OCI-LY7 (cell line): Measurements from ENCODE around the gene INPP5F. TPM values are rescaled to one million over a fixed set of nuclear protein-coding genes. Genes with fewer than 3 reads are reported as not detected.
A peak's percentile ranks its signal among the peaks of the same experiment; 100 is the strongest.
"Not testable (repeated sequence)": the region's sequence is repeated elsewhere in the genome, so short reads cannot be mapped to it uniquely, and the experiment has no call there.

Experiments used
- BruUV-seq: library from RNA; stranded (reverse); fragments of 400-500 nt; replicated peaks from 2 replicates; lab custom pipeline; 2021; lab: Mats Ljungman, UMichigan
- CTCF ChIA-PET: fragments of 300-600 bp; sonication (Branson Sonifier 250); formaldehyde crosslinking; loops from one replicate; lab custom pipeline; 2022; ENCODE audit warnings: antibody characterized with exemption; ENCODE audit not compliant: unreplicated experiment; lab: Charles Lee
- POLR2A ChIA-PET: fragments of 300-600 bp; sonication (Branson Sonifier 250); formaldehyde crosslinking; loops from one replicate; lab custom pipeline; 2022; ENCODE audit warnings: antibody characterized with exemption; lab: Charles Lee
- DNase-seq: peaks from one replicate; pipeline ENCODE4 v3.0.0-alpha.2; 2015; ENCODE audit warnings: low spot score
- H2AFZ ChIP-seq: fragments of 200-600 bp; sonication (generic), shearing (Covaris generic); 2 replicates; pipeline ENCODE4 v1.6.1; 2014; ENCODE audit warnings: mild to moderate bottlenecking, antibody characterized with exemption, low read length, moderate library complexity
- H3K27ac ChIP-seq: fragments of 200-600 bp; sonication (generic); 2 replicates; pipeline ENCODE4 v1.5.1; 2014; ENCODE audit warnings: mixed run types, low read depth, mild to moderate bottlenecking, moderate library complexity, low read length, inconsistent platforms; ENCODE audit not compliant: poor library complexity, severe bottlenecking
- H3K36me3 ChIP-seq: fragments of 200-600 bp; sonication (generic); 2 replicates; pipeline ENCODE4 v1.6.1; 2014; ENCODE audit warnings: mild to moderate bottlenecking, antibody characterized with exemption, low read length, moderate library complexity, mixed read lengths; ENCODE audit not compliant: insufficient read depth
- H3K4me1 ChIP-seq: fragments of 200-600 bp; sonication (generic); 2 replicates; pipeline ENCODE4 v1.5.1; 2014; ENCODE audit warnings: mild to moderate bottlenecking, low read length; ENCODE audit not compliant: insufficient read depth, poor library complexity, severe bottlenecking
- H3K4me2 ChIP-seq: fragments of 200-600 bp; sonication (generic); 2 replicates; pipeline ENCODE4 v1.6.1; 2014; ENCODE audit warnings: mild to moderate bottlenecking, low read length
- H3K4me3 ChIP-seq: fragments of 200-600 bp; sonication (generic); 2 replicates; pipeline ENCODE4 v1.5.1; 2014; ENCODE audit warnings: mild to moderate bottlenecking, low read depth, low read length; ENCODE audit not compliant: poor library complexity, severe bottlenecking
- H3K79me2 ChIP-seq: fragments of 200-600 bp; sonication (generic); 2 replicates; pipeline ENCODE4 v1.6.1; 2016; ENCODE audit warnings: low read depth, mild to moderate bottlenecking, low read length, moderate library complexity, mixed read lengths; ENCODE audit not compliant: insufficient read depth
- H3K9me2 ChIP-seq: fragments of 200-600 bp; sonication (generic); 2 replicates; pipeline ENCODE4 v1.6.1; 2016; ENCODE audit warnings: mild to moderate bottlenecking, low read length, mixed read lengths; ENCODE audit not compliant: insufficient read depth
- H3K9me3 ChIP-seq: fragments of 200-600 bp; sonication (generic); 2 replicates; pipeline ENCODE4 v1.6.1; 2014; ENCODE audit warnings: mild to moderate bottlenecking, mixed run types, low read length, mixed read lengths
- H4K20me1 ChIP-seq: fragments of 200-600 bp; sonication (generic); 2 replicates; pipeline ENCODE4 v1.6.1; 2014; ENCODE audit warnings: mild to moderate bottlenecking, antibody characterized with exemption, low read length, moderate library complexity, mixed read lengths; ENCODE audit not compliant: insufficient read depth
- EZH2phosphoT487 ChIP-seq: fragments of 200-600 bp; sonication (generic); IDR thresholded peaks from 2 replicates; pipeline ENCODE4 v1.6.1; 2018; ENCODE audit warnings: low read depth, borderline replicate concordance, mild to moderate bottlenecking, mixed run types, antibody characterized with exemption, low read length, moderate library complexity, mixed read lengths
- intact Hi-C: fragments of 100-400 bp; cut with micrococcal nuclease; formaldehyde crosslinking; loops from one replicate; pipeline ENCODE4 v1.10.0; 2022; ENCODE audit not compliant: unreplicated experiment
- total RNA-seq, 2 experiments: library from RNA; depleted of rRNA in 1 of 2; stranded (reverse); fragments of >200 nt in 1 of 2; shearing (Covaris generic) in 1 of 2; gene quantifications; 2 replicates each; pipeline ENCODE4 v1.2.3, GENCODE V29; 2014 to 2022
- TF ChIP-seq, protein P1 (sequence below): fragments of 200-600 bp; sonication (generic); conservative IDR thresholded peaks from 2 replicates; pipeline ENCODE4 v1.5.1; 2014; ENCODE audit warnings: mild to moderate bottlenecking, antibody characterized with exemption, low read length, moderate library complexity, mixed read lengths

The INPP5F gene
- total RNA-seq, 2 experiments from 2014 or later: 6.2 to 12.8 TPM

DNA sequence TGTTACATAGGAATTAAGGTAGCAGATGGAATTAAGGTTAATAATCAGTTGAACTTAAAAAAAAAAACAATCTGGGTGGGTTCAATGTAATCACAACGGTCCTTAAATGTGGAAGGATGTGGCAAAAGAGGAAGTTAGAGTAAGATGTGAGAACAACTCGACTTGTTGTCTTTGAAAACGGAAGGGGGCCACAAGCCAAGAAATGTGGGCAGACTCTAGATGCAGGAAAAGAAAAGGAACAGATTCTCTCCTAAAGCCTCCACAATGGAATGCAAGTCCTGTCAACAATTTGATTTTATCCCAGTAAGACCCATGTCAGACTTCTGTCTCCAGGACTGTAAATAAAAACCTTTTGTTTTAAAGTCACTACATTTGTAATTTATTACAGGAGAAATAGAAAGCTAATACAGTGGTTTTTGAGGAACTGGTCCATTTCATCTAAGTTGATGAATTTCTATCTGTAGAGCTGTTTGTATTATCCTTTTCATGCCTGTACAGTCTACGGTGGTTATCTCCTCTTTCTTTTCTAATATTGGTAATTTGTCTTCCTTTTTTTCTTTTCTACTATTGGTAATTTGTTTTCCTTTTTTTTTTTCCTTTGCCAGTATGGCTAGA lies 138.2 kb downstream of the INPP5F start:
- no peak overlapping the region for H3K4me3 ChIP-seq
- peaks cover 36% of the 10 kb centered on the region for H3K4me1 ChIP-seq
- intact Hi-C loops: no loop called here
- H3K79me2 ChIP-seq: peaks cover 99% of the 10 kb centered on the region
- peaks cover 48% of the 10 kb centered on the region for H3K36me3 ChIP-seq
- H3K9me2 ChIP-seq: no peaks in the 10 kb centered on the region
- CTCF ChIA-PET: no interaction called here
- H4K20me1 ChIP-seq: peaks cover 36% of the 10 kb centered on the region
- H3K27ac ChIP-seq: peak overlapping the region; percentile 4
- no peak for TF ChIP-seq EZH2phosphoT487
- TF ChIP-seq, protein P1, sequence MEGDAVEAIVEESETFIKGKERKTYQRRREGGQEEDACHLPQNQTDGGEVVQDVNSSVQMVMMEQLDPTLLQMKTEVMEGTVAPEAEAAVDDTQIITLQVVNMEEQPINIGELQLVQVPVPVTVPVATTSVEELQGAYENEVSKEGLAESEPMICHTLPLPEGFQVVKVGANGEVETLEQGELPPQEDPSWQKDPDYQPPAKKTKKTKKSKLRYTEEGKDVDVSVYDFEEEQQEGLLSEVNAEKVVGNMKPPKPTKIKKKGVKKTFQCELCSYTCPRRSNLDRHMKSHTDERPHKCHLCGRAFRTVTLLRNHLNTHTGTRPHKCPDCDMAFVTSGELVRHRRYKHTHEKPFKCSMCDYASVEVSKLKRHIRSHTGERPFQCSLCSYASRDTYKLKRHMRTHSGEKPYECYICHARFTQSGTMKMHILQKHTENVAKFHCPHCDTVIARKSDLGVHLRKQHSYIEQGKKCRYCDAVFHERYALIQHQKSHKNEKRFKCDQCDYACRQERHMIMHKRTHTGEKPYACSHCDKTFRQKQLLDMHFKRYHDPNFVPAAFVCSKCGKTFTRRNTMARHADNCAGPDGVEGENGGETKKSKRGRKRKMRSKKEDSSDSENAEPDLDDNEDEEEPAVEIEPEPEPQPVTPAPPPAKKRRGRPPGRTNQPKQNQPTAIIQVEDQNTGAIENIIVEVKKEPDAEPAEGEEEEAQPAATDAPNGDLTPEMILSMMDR: no peak
- DNase-seq: peak; percentile 29
- H3K4me2 ChIP-seq: no peak overlapping the region
- H3K9me3 ChIP-seq: peaks cover 22% of the 10 kb centered on the region; the same call in 1 of the 2 replicates
- H2AFZ ChIP-seq: no peak overlapping the region
- no TSS peak for BruUV-seq
- POLR2A ChIA-PET: interaction anchor here (0.6 to 1.7 kb wide), 13 partner anchors 9 to 760 kb away, joined by 3 to 6 read pairs (median 4); partner anchors contain the start of genes DENND10, INPP5F, MCMBP and TIAL1

DNA sequence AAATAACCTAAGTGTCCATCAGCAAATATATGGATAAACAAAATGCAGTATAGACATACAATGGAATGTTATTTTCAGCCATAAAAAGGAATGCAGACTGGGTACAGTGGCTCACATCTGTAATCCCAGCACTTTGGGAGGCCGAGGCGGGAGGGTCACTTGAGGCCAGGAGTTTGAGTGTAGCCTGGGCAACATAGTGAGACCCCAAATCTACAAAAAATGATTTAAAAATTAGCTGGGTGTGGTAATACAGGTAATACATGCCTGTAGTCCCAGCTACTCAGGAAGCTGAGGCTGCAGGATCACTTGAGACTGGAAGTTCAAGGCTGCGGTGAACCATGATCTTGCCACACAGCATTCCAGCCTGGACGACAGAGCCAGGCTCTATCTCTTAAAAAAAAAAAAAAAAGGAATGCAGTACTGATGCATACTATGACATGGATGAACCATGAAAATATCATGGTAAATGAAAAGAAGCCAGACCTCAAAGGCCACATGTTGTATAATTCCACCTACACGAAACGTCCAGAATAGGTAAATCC lies 139.9 kb downstream of the INPP5F start:
- no peak for DNase-seq
- H3K4me3 ChIP-seq: no peak overlapping the region
- peaks cover 33% of the 10 kb centered on the region for H4K20me1 ChIP-seq
- BruUV-seq: no TSS peak
- no peak overlapping the region for H3K27ac ChIP-seq
- TF ChIP-seq, protein P1: no peak
- TF ChIP-seq EZH2phosphoT487: no peak
- no peak overlapping the region for H3K4me2 ChIP-seq
- H3K4me1 ChIP-seq: peaks cover 31% of the 10 kb centered on the region
- peaks cover 22% of the 10 kb centered on the region; the same call in 1 of the 2 replicates for H3K9me3 ChIP-seq
- H3K36me3 ChIP-seq: peaks cover 41% of the 10 kb centered on the region
- ChIA-PET POLR2A (interaction anchor here (1.5 to 1.7 kb wide), 2 partner anchors 54 to 179 kb away, joined by 3 to 4 read pairs; no protein-coding TSS in a partner anchor), CTCF (no interaction called here)
- no peak overlapping the region for H2AFZ ChIP-seq
- intact Hi-C loops: no loop called here
- peaks cover 99% of the 10 kb centered on the region for H3K79me2 ChIP-seq
- no peaks in the 10 kb centered on the region for H3K9me2 ChIP-seq

DNA sequence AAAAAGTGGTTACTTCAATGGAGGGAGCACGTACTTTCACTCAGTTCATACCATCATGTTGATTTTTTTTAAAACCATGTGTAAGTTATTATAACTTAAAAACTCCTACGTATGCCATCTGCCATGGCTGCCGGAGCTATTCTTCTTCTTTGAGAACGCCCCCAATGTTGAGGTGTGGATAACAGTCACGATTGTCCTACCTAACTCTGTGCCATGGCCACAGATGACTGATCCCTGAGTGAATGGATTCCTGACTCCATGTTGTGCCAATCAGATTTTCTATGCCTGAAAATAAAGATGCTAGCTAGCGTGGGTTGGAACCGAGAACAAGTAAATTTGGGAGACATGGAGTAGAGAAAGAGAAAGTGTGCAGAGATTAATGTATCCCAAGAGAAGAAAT lies 141.5 kb downstream of the INPP5F start:
- no TSS peak for BruUV-seq
- Histone ChIP-seq H3K4me3 (no peak overlapping the region), H3K27ac (no peak overlapping the region), H3K4me2 (no peak overlapping the region), H4K20me1 (peaks cover 34% of the 10 kb centered on the region), H3K9me3 (peaks cover 22% of the 10 kb centered on the region; the same call in 1 of the 2 replicates), H2AFZ (no peak overlapping the region), H3K9me2 (no peaks in the 10 kb centered on the region), H3K4me1 (peaks cover 25% of the 10 kb centered on the region), H3K79me2 (peaks cover 99% of the 10 kb centered on the region), H3K36me3 (peaks cover 38% of the 10 kb centered on the region)
- TF ChIP-seq EZH2phosphoT487: no peak
- TF ChIP-seq, protein P1: no peak
- CTCF ChIA-PET: no interaction called here
- DNase-seq: no peak
- intact Hi-C loops: no loop called here
- POLR2A ChIA-PET: interaction anchor here (0.7 to 1.1 kb wide), 4 partner anchors 8 to 132 kb away, joined by 3 to 4 read pairs (median 3); no protein-coding TSS in a partner anchor

DNA sequence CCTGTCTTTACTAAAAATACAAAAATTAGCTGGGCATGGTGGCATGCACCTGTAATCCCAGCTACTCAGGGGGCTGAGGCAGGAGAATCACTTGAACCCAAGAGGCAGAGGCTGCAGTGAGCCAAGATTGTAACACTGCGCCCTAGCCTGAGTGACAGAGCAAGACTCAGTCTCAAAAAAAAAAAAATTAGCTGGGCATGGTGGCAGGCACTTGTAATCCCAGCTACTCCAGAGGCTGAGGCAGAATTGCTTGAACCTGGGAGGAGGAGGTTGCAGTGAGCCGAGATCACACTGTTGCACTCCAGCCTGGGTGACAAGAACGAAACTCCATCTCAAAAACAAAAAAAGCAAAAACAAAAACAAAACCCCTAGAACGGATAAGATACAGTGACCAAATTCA lies 143.5 kb downstream of the INPP5F start:
- H2AFZ ChIP-seq, BruUV-seq, intact Hi-C loops, H3K27ac ChIP-seq, H3K9me2 ChIP-seq, DNase-seq: not testable (repeated sequence)
- Histone ChIP-seq H3K4me3 (peak overlapping the region; percentile 87), H3K36me3 (peaks cover 25% of the 10 kb centered on the region), H3K4me1 (peaks cover 31% of the 10 kb centered on the region), H3K9me3 (peaks cover 14% of the 10 kb centered on the region; the same call in 1 of the 2 replicates), H4K20me1 (peaks cover 30% of the 10 kb centered on the region), H3K4me2 (peak overlapping the region; percentile 84), H3K79me2 (peaks cover 78% of the 10 kb centered on the region)
- POLR2A ChIA-PET: interaction anchor here (0.6 to 1.6 kb wide), 2 partner anchors 10 to 205 kb away, joined by 3 to 5 read pairs; no protein-coding TSS in a partner anchor
- CTCF ChIA-PET: interaction anchor here (0.6 to 0.7 kb wide), 2 partner anchors 9 to 242 kb away, joined by 3 read pairs; no protein-coding TSS in a partner anchor
